HL-60 (cell line): Measurements from ENCODE around the gene ATAD1.

Experiments used
- CTCF ChIP-seq: IDR thresholded peaks from one replicate; pipeline ENCODE4 v1.5.1; 2011; ENCODE audit warnings: low read length, control low read depth, inconsistent platforms; ENCODE audit not compliant: insufficient read depth
- POLR2AphosphoS5 ChIP-seq: IDR thresholded peaks from 2 replicates; pipeline ENCODE4 v1.6.1; 2012; ENCODE audit warnings: low read depth
- REST ChIP-seq: IDR thresholded peaks from 2 replicates; pipeline ENCODE4 v1.6.1; 2012; ENCODE audit warnings: low read depth; ENCODE audit not compliant: insufficient replicate concordance
- SPI1 ChIP-seq: IDR thresholded peaks from 2 replicates; pipeline ENCODE4 v1.6.1; 2012; ENCODE audit warnings: low read depth, mild to moderate bottlenecking, borderline replicate concordance

GRCh38 chr10:87849001-87849400 lies 31.0 kb upstream of the ATAD1 start:
- no peak for TF ChIP-seq CTCF
- TF ChIP-seq POLR2AphosphoS5: no peak
- TF ChIP-seq REST: no peak
- no peak for TF ChIP-seq SPI1
